SU-DHL-6 (cell line): ENCODE measurements around the gene RAB20.

Source experiments
- CTCF ChIP-seq: fragments of 200-600 bp; sonication (generic); IDR thresholded peaks from one replicate; pipeline ENCODE4 v1.5.1; 2017; ENCODE audit warnings: antibody characterized with exemption, mild to moderate bottlenecking, low read length, moderate library complexity; ENCODE audit not compliant: insufficient read depth, poor library complexity, severe bottlenecking
- EZH2phosphoT487 ChIP-seq: fragments of 200-600 bp; sonication (generic), shearing (Covaris generic); conservative IDR thresholded peaks from 2 replicates; pipeline ENCODE4 v1.6.1; 2018; ENCODE audit warnings: mild to moderate bottlenecking, antibody characterized with exemption, low read length, moderate library complexity, mixed read lengths

GRCh38 chr13:110498765-110499164 is 62.8 kb downstream of the RAB20 start:
- TF ChIP-seq CTCF (no peak), EZH2phosphoT487 (no peak)
